ENCODE measurements around the gene DNAI2.

Gene DNAI2

GRCh38 chr17:74344658-74345057 lies 70.6 kb downstream of the DNAI2 start:
- H3K4me1 ChIP-seq: peaks cover 4 to 55% (median 42%) of the 10 kb centered on the region in 10 experiments; a peak in 16 of 20 replicates
- H3K27ac ChIP-seq: no peak overlapping the region; a peak in 1 of 22 replicates
- peaks cover 0 to 8% (median 0%) of the 10 kb centered on the region in 11 experiments; a peak in 5 of 22 replicates for H3K27me3 ChIP-seq
- no peak overlapping the region for H3K9ac ChIP-seq
- no peak overlapping the region for H3K4me2 ChIP-seq
- no peak for TF ChIP-seq Cebpa-rat (IDR thresholded peaks at IDR 0.05)
- H3K4me3 ChIP-seq: no peak overlapping the region
- no peaks in the 10 kb centered on the region for H3K9me3 ChIP-seq (replicated peaks in 1 of 11)
- no peaks in the 10 kb centered on the region; a peak in 1 of 22 replicates for H4K20me1 ChIP-seq
- H3K36me3 ChIP-seq: no peaks in the 10 kb centered on the region

DNA sequence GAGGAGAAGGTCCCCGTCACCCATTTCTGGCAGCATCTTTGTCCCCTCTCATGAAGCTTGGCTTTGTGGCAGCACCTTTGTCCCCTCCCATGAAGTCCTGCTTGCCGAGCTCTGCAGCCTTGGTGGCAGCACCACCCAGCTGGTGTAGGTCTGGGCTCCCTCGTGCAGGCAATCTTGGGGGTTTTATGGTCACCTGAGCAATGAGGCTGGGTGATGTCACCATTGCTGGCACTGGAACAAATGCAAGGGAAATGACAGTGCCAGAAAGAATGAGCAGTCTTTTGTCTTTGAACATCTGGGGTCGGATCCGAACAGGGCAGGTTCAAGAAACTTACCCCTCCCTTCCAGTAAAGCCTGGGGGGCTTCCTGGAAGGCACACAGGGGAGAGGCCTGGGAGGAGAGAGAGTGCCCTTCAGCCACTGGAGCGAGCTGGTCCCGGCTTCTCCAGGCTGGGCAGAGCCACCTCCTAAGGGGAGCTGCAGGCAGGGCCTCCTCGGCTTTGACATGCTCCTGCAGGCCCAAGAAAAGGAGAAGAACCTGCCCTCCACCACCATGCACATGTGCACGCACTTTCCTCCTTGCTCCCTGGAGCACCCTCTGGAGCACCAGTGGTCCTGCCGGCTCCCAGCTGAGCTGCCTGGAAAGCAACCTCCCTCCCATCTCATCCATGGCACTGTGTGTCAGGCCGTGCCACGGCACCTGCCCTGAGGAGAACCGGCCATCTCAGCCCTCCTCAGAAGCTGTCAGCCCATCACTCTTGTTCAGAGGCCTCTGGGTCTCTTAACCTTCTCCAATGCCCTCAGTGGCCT lies 71.6 kb downstream of the DNAI2 start:
- H3K4me3 ChIP-seq: no peak overlapping the region
- no peaks in the 10 kb centered on the region for H3K36me3 ChIP-seq
- peaks cover 4 to 45% (median 32%) of the 10 kb centered on the region in 10 experiments; a peak in 16 of 20 replicates for H3K4me1 ChIP-seq
- H3K27me3 ChIP-seq: peaks cover 0 to 8% (median 6%) of the 10 kb centered on the region in 11 experiments; a peak in 18 of 22 replicates
- H3K9ac ChIP-seq: no peak overlapping the region
- H3K9me3 ChIP-seq (replicated peaks in 1 of 11): no peaks in the 10 kb centered on the region
- no peak for TF ChIP-seq Cebpa-rat (IDR thresholded peaks at IDR 0.05)
- H3K4me2 ChIP-seq: no peak overlapping the region
- H4K20me1 ChIP-seq: no peaks in the 10 kb centered on the region; a peak in 1 of 22 replicates
- no peak overlapping the region for H3K27ac ChIP-seq

GRCh38 chr17:74347646-74348045 lies 73.6 kb downstream of the DNAI2 start:
- H3K36me3 ChIP-seq: no peaks in the 10 kb centered on the region
- H3K27me3 ChIP-seq: peaks cover 20 to 28% (median 26%) of the 10 kb centered on the region in 11 experiments

DNA sequence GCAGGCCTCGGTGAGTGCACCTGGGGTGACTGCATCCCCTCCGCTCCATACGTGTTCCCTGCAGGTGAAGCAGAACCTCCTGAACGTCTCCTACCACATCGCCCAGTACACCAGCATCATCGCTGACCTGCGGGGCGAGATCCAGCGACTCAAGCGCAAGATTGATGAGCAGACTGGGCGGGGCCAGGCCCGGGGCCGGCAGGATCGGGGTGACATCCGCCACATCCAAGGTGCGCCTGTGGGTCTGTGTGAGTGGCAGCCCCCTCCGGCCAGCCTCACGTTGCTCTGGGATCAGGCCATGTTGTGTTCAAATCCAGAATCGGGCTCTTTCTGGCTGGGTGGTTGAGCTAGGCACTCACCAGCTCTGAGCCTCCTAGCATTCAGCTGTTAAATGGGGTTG lies 75.1 kb downstream of the DNAI2 start:
- no peak for TF ChIP-seq Cebpa-rat (IDR thresholded peaks at IDR 0.05)
- H3K4me2 ChIP-seq: no peak overlapping the region
- H3K9me3 ChIP-seq (replicated peaks in 1 of 11): no peaks in the 10 kb centered on the region
- H3K9ac ChIP-seq: no peak overlapping the region
- H3K4me3 ChIP-seq: no peak overlapping the region
- peaks cover 0 to 24% (median 2%) of the 10 kb centered on the region in 10 experiments; a peak in 5 of 20 replicates for H3K4me1 ChIP-seq
- H3K27me3 ChIP-seq: peaks cover 27 to 43% (median 40%) of the 10 kb centered on the region in 11 experiments
- no peak overlapping the region for H3K27ac ChIP-seq
- no peaks in the 10 kb centered on the region for H3K36me3 ChIP-seq
- peaks cover 0 to 6% (median 0%) of the 10 kb centered on the region in 11 experiments; a peak in 2 of 22 replicates for H4K20me1 ChIP-seq

More at GRCh38 chr17:74347646-74348045, 73.6 kb downstream of the DNAI2 start:
- no peak overlapping the region for H3K4me2 ChIP-seq
- no peak for TF ChIP-seq Cebpa-rat (IDR thresholded peaks at IDR 0.05)
- H3K9ac ChIP-seq: no peak overlapping the region
- no peak overlapping the region for H3K27ac ChIP-seq
- H3K4me3 ChIP-seq: no peak overlapping the region
- peaks cover 0 to 6% (median 0%) of the 10 kb centered on the region in 11 experiments; a peak in 2 of 22 replicates for H4K20me1 ChIP-seq
- H3K9me3 ChIP-seq (replicated peaks in 1 of 11): no peaks in the 10 kb centered on the region
- peaks cover 0 to 27% (median 12%) of the 10 kb centered on the region in 10 experiments; a peak in 14 of 20 replicates for H3K4me1 ChIP-seq

DNA sequence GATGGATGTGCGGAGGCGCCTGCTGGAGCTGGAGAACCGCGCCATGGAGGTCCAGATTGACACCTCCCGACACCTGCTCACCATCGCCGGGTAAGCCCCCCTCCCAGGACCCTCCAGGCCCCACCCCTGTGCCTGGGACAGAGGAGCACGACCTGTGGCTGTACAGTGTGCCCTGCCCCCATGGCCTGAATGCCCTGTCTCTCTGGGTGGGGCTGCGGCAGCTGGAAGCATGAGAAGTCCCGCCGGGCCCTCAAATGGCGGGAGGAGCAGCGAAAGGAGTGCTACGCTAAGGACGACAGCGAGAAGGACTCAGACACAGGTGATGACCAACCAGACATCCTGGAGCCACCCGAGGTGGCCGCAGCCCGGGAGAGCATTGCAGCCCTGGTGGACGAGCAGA lies 76.5 kb downstream of the DNAI2 start:
- H3K9ac ChIP-seq: no peak overlapping the region
- H3K4me1 ChIP-seq: peaks cover 0 to 17% (median 4%) of the 10 kb centered on the region in 10 experiments; a peak in 6 of 20 replicates
- H3K9me3 ChIP-seq (replicated peaks in 1 of 11): no peaks in the 10 kb centered on the region
- peaks cover 33 to 56% (median 52%) of the 10 kb centered on the region in 11 experiments for H3K27me3 ChIP-seq
- H3K27ac ChIP-seq: no peak overlapping the region
- H3K36me3 ChIP-seq: no peaks in the 10 kb centered on the region
- TF ChIP-seq Cebpa-rat (IDR thresholded peaks at IDR 0.05): no peak
- H3K4me2 ChIP-seq: no peak overlapping the region
- no peak overlapping the region for H3K4me3 ChIP-seq
- peaks cover 0 to 7% (median 0%) of the 10 kb centered on the region in 11 experiments; a peak in 2 of 22 replicates for H4K20me1 ChIP-seq

DNA sequence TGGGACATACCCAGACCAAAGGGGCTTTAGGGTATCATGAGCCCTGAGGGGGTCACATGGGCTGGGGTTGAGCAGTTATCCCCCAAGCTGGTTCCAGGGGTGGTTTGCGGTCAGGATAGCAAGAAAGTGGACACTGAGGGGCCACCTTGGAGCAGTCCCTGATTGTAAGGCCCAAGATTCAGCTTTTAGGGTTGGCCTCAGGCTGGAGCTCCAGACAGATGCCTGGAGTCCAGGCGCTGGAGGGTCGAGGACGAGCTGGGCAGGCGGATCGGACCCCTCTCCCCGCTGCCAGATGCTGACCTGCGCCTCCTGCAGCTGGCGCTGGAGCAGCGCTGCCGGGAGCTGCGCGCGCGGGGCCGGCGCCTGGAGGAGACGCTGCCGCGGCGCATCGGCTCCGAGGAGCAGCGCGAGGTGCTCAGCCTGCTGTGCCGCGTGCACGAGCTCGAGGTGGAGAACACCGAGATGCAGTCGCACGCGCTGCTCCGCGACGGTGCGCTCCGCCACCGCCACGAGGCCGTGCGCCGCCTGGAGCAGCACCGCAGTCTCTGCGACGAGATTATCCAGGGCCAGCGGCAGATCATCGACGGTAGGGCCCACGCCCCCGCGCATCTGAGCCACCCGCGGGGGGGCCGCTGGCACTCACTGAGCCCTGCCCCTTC lies 77.6 kb downstream of the DNAI2 start:
- H3K4me3 ChIP-seq: no peak overlapping the region
- no peak overlapping the region for H3K4me2 ChIP-seq
- H4K20me1 ChIP-seq: peaks cover 0 to 10% (median 0%) of the 10 kb centered on the region in 11 experiments; a peak in 2 of 22 replicates
- peaks cover 0 to under 1% (median 0%) of the 10 kb centered on the region in 11 experiments; a peak in 1 of 22 replicates for H3K9me3 ChIP-seq (replicated peaks in 1 of 11)
- H3K27me3 ChIP-seq: peaks cover 45 to 68% (median 64%) of the 10 kb centered on the region in 11 experiments
- H3K36me3 ChIP-seq: no peaks in the 10 kb centered on the region
- no peak overlapping the region for H3K9ac ChIP-seq
- peaks cover 0 to 15% (median 4%) of the 10 kb centered on the region in 10 experiments; a peak in 6 of 20 replicates for H3K4me1 ChIP-seq
- TF ChIP-seq Cebpa-rat (IDR thresholded peaks at IDR 0.05): no peak
- no peak overlapping the region for H3K27ac ChIP-seq

DNA sequence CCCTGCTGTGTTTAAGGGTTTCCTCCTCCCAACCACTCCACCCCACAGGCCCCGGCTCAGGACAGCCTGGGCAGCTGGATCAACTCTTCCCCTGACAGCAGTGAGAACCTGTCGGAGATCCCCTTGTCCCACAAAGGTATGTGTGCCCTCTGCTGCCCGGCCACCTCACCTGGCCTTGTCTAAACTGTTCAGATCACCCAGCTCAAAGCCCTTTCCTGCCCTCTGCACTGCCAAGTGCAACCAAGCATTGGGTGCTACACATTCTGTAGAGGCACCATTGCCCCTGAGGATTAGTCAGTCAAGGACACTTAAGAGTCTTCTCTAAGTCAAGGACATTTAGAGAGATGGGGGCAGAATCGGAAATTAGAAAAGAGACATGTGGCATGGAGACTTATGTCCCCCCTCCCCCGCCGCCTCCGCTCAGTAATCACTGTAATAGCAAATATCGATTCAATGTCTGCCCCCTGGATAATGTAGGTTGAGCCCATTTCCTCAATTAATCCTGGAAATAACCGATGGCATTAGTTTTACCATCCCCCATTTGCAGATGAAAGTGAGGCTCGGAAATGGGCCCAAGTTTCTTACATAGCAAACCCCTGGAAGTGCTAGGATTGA lies 79.5 kb downstream of the DNAI2 start:
- H3K27ac ChIP-seq: no peak overlapping the region
- peaks cover 0 to 4% (median 0%) of the 10 kb centered on the region in 11 experiments; a peak in 1 of 22 replicates for H3K9me3 ChIP-seq (replicated peaks in 1 of 11)
- H3K4me3 ChIP-seq: no peak overlapping the region
- peaks cover 0 to 10% (median 0%) of the 10 kb centered on the region in 11 experiments; a peak in 2 of 22 replicates for H4K20me1 ChIP-seq
- H3K4me2 ChIP-seq: peak overlapping the region in 5 of 11 experiments; percentile 9 to 24 (median 15); a peak in 5 of 22 replicates
- peaks cover 60 to 87% (median 82%) of the 10 kb centered on the region in 11 experiments for H3K27me3 ChIP-seq
- TF ChIP-seq Cebpa-rat (IDR thresholded peaks at IDR 0.05): no peak
- no peaks in the 10 kb centered on the region for H3K36me3 ChIP-seq
- no peak overlapping the region for H3K9ac ChIP-seq
- H3K4me1 ChIP-seq: peaks cover 0 to 15% (median 4%) of the 10 kb centered on the region in 10 experiments; a peak in 6 of 20 replicates

DNA sequence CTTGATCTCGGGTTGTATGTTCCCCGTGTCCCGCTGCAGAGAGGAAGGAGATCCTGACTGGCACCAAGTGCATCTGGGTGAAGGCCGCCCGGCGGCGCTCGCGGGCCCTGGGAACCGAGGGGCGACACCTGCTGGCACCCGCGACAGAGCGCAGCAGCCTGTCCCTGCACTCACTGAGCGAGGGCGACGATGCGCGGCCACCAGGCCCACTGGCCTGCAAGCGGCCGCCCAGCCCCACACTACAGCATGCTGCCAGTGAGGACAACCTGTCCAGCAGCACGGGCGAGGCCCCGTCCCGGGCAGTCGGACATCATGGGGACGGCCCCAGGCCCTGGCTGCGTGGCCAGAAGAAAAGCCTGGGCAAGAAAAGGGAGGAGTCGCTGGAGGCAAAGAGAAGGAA lies 80.1 kb downstream of the DNAI2 start:
- peak overlapping the region in 5 of 11 experiments; percentile 9 to 24 (median 15); a peak in 4 of 22 replicates for H3K4me2 ChIP-seq
- no peak overlapping the region for H3K9ac ChIP-seq
- peaks cover 0 to 15% (median 4%) of the 10 kb centered on the region in 10 experiments; a peak in 6 of 20 replicates for H3K4me1 ChIP-seq
- H4K20me1 ChIP-seq: peaks cover 0 to 10% (median 0%) of the 10 kb centered on the region in 11 experiments; a peak in 2 of 22 replicates
- H3K27me3 ChIP-seq: peaks cover 60 to 93% (median 86%) of the 10 kb centered on the region in 11 experiments
- TF ChIP-seq Cebpa-rat (IDR thresholded peaks at IDR 0.05): no peak
- H3K9me3 ChIP-seq (replicated peaks in 1 of 11): peaks cover 0 to 4% (median 0%) of the 10 kb centered on the region in 11 experiments; a peak in 1 of 22 replicates
- no peak overlapping the region for H3K27ac ChIP-seq
- no peak overlapping the region for H3K4me3 ChIP-seq
- no peaks in the 10 kb centered on the region for H3K36me3 ChIP-seq

Measured in BLaER1 treated with 17β-estradiol and CSF1 and Interleukin-3, amounts not matched to agents 10 nM and 100 nM (cell line).